ENCODE measurements around the gene HAS3.

Gene HAS3

DNA sequence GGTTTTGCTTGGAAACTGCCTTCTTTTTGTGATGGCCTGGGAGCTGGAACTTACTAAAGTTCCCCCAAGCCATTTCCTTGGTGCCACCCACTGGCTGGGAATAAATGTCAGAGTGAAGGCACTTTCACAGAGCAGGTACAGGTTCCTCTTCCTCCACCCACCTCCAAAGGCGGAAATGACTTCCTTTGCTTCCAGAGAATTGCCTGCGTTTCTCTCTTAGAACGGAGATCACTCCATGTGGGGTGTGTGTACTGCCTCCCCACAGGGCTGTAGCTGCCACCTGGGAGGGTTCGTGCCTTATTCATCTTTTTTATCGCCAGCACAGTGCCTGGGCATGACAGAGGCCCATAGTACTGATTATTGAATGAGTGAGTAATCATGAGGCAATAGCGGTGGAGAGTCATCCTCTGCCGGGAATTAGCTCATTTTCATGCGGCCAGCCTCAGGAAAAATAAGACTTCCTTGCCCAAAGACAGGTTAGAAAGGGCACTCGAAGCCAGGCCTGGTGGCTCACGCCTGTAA, 32.2 kb upstream of the HAS3 start:
- Histone ChIP-seq H3K4me3 (ENCODE audit: low read depth, low read length) (no peak overlapping the region), H3K9me3 (ENCODE audit: control insufficient read depth, insufficient read depth, low read length) (no peaks in the 10 kb centered on the region), H3K36me3 (ENCODE audit: control insufficient read depth, insufficient read depth, low read length) (no peaks in the 10 kb centered on the region), H3K4me1 (ENCODE audit: control insufficient read depth, insufficient read depth, low read length) (peaks cover 43% of the 10 kb centered on the region), H3K27ac (ENCODE audit: low read depth, low read length) (peak overlapping the region; percentile 94), H3K27me3 (ENCODE audit: control insufficient read depth, insufficient read depth, low read length) (no peaks in the 10 kb centered on the region), H3K9ac (ENCODE audit: low read depth, low read length) (peak overlapping the region; percentile 2; the same call in 1 of the 2 replicates)

DNA sequence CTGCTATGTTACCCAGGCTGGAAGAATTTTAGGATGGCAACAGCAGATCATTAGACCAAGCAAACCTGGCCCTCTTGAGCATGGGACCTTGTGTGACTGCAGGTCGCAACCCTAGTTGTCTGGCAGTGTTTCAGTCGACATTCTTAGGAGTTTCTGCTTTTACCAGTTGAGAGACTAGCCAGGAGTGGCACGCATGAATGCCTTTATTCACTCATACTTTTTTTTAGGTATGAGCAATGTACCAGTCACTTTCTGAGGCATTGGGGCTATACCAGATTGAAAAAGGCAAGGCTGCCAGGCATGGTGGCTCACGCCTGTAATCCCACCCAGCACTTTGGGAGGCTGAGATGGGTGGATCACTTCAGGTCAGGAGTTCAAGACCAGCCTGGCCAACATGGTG, 28.2 kb upstream of the HAS3 start:
- no peaks in the 10 kb centered on the region for H3K9me3 ChIP-seq (ENCODE audit: control insufficient read depth, insufficient read depth, low read length)
- peak overlapping the region; percentile 90 for H3K27ac ChIP-seq (ENCODE audit: low read depth, low read length)
- no peak overlapping the region for H3K9ac ChIP-seq (ENCODE audit: low read depth, low read length)

DNA sequence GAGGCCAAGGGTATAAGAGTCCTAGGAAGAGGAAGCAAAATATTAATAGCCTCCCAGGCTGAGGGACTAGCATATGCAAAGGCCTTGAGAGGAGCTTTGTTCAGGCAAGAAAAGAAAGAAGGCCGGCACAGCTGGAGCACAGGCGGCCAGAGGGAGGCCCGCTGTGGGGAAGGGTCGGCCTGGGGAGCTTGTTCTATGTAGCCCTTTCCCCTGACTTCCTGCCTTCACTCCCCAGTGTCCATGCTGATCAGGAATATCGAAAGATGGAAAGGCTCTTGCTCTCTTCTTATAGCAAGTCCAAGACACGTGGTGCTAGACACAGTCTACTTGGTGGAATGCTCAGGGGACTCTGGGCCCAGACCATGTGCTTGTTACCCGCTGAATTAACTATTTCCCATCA, 27.4 kb upstream of the HAS3 start:
- Histone ChIP-seq H3K27ac (ENCODE audit: low read depth, low read length) (peak overlapping the region; percentile 90), H3K9ac (ENCODE audit: low read depth, low read length) (no peak overlapping the region), H3K9me3 (ENCODE audit: control insufficient read depth, insufficient read depth, low read length) (no peaks in the 10 kb centered on the region), H3K4me1 (ENCODE audit: control insufficient read depth, insufficient read depth, low read length) (peaks cover 23% of the 10 kb centered on the region), H3K27me3 (ENCODE audit: control insufficient read depth, insufficient read depth, low read length) (no peaks in the 10 kb centered on the region), H3K4me3 (ENCODE audit: low read depth, low read length) (peak overlapping the region; percentile 47), H3K36me3 (ENCODE audit: control insufficient read depth, insufficient read depth, low read length) (no peaks in the 10 kb centered on the region)

More for the DNA sequence above, 28.2 kb upstream of the HAS3 start:
- Histone ChIP-seq H3K27me3 (ENCODE audit: control insufficient read depth, insufficient read depth, low read length) (no peaks in the 10 kb centered on the region), H3K4me3 (ENCODE audit: low read depth, low read length) (no peak overlapping the region), H3K36me3 (ENCODE audit: control insufficient read depth, insufficient read depth, low read length) (no peaks in the 10 kb centered on the region), H3K4me1 (ENCODE audit: control insufficient read depth, insufficient read depth, low read length) (peaks cover 31% of the 10 kb centered on the region)

DNA sequence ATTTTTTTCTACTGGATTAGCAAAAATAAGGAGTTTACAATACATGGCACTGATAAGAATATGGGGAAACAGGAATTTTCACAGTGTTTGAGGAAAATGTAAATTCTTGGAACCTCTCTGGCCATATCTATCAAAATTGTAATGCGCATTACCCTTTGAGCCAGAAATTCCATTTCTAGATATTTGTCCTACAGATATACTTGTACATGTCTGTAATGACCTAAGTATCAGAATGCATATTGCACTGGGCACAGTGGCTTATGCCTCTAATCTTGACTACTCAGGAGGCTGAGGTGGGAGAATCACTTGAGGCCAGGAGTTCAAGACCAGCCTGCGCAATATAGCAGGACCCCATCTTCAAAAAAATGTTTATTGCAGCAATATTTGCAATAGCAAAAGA, 25.8 kb upstream of the HAS3 start:
- peaks cover 23% of the 10 kb centered on the region for H3K4me1 ChIP-seq (ENCODE audit: control insufficient read depth, insufficient read depth, low read length)
- H3K27ac ChIP-seq (ENCODE audit: low read depth, low read length) = no peak overlapping the region
- no peak overlapping the region for H3K4me3 ChIP-seq (ENCODE audit: low read depth, low read length)
- H3K36me3 ChIP-seq (ENCODE audit: control insufficient read depth, insufficient read depth, low read length) = no peaks in the 10 kb centered on the region
- no peaks in the 10 kb centered on the region for H3K27me3 ChIP-seq (ENCODE audit: control insufficient read depth, insufficient read depth, low read length)
- H3K9ac ChIP-seq (ENCODE audit: low read depth, low read length) = no peak overlapping the region
- H3K9me3 ChIP-seq (ENCODE audit: control insufficient read depth, insufficient read depth, low read length) = no peaks in the 10 kb centered on the region

DNA sequence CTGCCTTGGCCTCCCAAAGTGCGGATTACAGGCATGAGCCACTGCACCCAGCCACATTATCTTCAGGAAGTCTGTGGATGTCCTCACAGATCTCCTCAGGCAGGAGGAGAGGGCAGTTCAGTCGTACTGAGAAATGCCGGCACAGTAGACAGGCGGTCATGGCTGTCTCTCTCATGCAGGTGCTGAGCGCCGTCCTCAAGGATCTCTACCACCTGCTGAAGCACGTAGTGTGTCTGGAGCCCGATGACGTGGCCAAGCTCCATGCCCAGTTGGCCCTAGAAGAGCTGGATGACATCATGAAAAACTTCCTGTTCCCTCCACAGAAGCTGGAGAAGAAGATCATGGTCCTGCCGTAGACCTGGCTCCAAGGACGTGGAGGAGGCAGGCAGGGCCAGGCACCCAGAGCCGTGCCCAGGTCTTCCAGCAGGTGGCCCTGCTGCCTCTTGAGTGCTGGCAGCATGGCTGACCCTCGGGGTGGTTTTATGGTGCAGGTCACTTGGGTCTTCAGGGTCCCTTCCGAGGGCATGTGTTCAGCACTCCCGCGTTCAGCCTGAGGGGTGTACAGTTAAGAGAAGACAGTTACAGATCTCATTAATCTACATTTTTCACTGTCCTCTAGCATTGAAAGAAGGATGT, 22.0 kb upstream of the HAS3 start:
- Histone ChIP-seq H3K4me1 (ENCODE audit: control insufficient read depth, insufficient read depth, low read length) (peaks cover 7% of the 10 kb centered on the region), H3K4me3 (ENCODE audit: low read depth, low read length) (no peak overlapping the region), H3K27me3 (ENCODE audit: control insufficient read depth, insufficient read depth, low read length) (no peaks in the 10 kb centered on the region)

DNA sequence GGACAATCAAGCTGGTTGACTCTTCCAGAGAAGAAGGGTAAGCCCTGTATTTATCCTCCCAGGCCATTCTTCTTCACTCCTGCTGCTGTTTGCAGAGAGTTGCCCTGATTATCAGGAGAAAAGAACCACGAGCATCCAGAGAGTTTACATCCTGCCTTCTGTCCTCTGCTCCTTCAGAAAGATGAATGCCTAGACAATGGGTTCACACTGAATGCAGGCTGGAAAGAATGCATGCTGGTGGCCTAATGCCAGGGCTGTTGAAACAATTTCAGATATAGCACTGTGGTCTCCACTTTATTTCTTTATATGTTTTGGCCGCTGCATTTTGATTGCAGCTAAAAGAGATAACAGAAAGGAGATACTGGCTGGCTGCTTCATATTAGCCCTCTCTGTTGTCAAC, 21.2 kb upstream of the HAS3 start:
- Histone ChIP-seq H3K9me3 (ENCODE audit: control insufficient read depth, insufficient read depth, low read length) (no peaks in the 10 kb centered on the region), H3K27me3 (ENCODE audit: control insufficient read depth, insufficient read depth, low read length) (no peaks in the 10 kb centered on the region), H3K36me3 (ENCODE audit: control insufficient read depth, insufficient read depth, low read length) (no peaks in the 10 kb centered on the region), H3K27ac (ENCODE audit: low read depth, low read length) (no peak overlapping the region), H3K4me1 (ENCODE audit: control insufficient read depth, insufficient read depth, low read length) (peaks cover 11% of the 10 kb centered on the region), H3K9ac (ENCODE audit: low read depth, low read length) (no peak overlapping the region), H3K4me3 (ENCODE audit: low read depth, low read length) (no peak overlapping the region)

More for the DNA sequence above, 22.0 kb upstream of the HAS3 start:
- H3K9ac ChIP-seq (ENCODE audit: low read depth, low read length) = no peak overlapping the region
- no peak overlapping the region for H3K27ac ChIP-seq (ENCODE audit: low read depth, low read length)
- H3K9me3 ChIP-seq (ENCODE audit: control insufficient read depth, insufficient read depth, low read length) = no peaks in the 10 kb centered on the region
- no peaks in the 10 kb centered on the region for H3K36me3 ChIP-seq (ENCODE audit: control insufficient read depth, insufficient read depth, low read length)

DNA sequence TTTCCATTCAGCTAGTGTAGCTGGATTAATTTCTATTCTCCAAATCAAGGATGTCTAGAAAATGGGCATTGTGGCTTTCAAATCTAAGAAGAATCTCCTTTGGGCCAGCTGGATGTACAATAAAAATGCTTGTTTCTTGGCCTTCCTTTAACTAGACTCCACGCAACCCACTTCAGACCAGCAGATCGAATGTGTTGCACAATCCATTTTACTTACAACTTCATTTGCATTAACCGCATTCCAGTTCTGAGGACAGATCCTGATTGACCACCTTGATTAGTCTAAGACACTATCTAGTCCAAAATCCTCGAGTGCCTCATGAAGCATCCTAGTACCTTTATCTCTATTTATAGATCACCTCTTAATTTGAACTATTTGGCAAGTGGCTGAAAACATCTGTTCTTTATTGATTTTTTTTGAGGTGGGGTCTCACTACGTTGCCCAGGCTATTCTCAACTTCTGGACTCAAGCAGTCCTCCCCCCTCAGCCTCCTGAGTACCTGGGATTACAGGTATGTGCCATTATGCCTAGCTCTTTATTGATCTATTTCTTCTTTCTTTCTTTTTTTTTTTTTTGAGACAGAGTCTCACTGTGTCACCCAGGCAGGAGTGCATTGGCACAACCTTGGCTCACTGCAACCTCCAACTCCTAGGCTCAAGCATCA, 20.3 kb upstream of the HAS3 start:
- no peaks in the 10 kb centered on the region for H3K9me3 ChIP-seq (ENCODE audit: control insufficient read depth, insufficient read depth, low read length)
- no peak overlapping the region for H3K4me3 ChIP-seq (ENCODE audit: low read depth, low read length)
- no peaks in the 10 kb centered on the region for H3K36me3 ChIP-seq (ENCODE audit: control insufficient read depth, insufficient read depth, low read length)
- no peak overlapping the region for H3K9ac ChIP-seq (ENCODE audit: low read depth, low read length)
- no peak overlapping the region for H3K27ac ChIP-seq (ENCODE audit: low read depth, low read length)
- H3K4me1 ChIP-seq (ENCODE audit: control insufficient read depth, insufficient read depth, low read length) = peaks cover 20% of the 10 kb centered on the region
- no peaks in the 10 kb centered on the region for H3K27me3 ChIP-seq (ENCODE audit: control insufficient read depth, insufficient read depth, low read length)

DNA sequence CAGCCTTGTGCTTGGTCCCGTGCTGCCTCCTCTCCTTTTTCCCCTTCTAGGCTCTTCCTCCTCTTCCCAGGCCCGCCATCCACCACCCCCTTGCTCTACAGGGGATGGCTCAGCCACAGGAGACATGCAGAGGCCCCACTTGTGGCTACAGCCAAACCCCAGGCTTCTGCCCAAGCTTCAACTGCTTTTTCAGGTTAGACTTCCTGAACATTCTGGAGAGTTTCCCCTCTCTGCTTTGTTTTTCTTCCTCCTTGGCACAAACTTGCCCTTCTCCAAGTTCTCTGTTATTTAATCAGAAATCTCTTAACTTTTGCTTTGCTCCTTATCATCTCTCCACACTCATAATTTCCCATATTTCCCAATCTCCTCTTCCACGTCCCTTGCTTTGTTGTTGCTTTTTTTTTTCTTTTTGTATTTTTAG, 18.3 kb upstream of the HAS3 start:
- peaks cover 20% of the 10 kb centered on the region for H3K4me1 ChIP-seq (ENCODE audit: control insufficient read depth, insufficient read depth, low read length)
- no peak overlapping the region for H3K27ac ChIP-seq (ENCODE audit: low read depth, low read length)
- H3K4me3 ChIP-seq (ENCODE audit: low read depth, low read length) = no peak overlapping the region
- no peak overlapping the region for H3K9ac ChIP-seq (ENCODE audit: low read depth, low read length)
- H3K27me3 ChIP-seq (ENCODE audit: control insufficient read depth, insufficient read depth, low read length) = no peaks in the 10 kb centered on the region
- no peaks in the 10 kb centered on the region for H3K36me3 ChIP-seq (ENCODE audit: control insufficient read depth, insufficient read depth, low read length)
- no peaks in the 10 kb centered on the region for H3K9me3 ChIP-seq (ENCODE audit: control insufficient read depth, insufficient read depth, low read length)

DNA sequence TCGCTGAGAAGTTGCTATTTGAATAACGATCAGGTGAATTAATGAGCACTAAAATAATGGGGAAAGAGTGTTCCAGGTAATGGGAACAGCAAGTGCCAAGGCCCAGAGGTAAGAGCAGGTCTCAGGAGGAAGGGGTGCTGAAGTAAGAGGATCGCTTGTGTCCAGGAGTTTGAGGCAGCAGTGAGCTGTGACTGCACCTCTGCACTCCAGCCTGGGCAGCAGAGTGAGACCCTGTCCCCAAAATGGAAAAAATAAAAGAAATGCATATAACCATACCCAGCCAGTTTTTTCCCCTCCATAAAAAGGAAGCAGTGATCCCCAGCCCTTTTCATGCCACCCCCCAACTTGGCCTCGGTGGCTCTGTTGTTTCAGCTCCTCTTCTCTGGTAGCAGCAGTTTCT, 16.8 kb upstream of the HAS3 start:
- Histone ChIP-seq H3K27ac (ENCODE audit: low read depth, low read length) (no peak overlapping the region), H3K9me3 (ENCODE audit: control insufficient read depth, insufficient read depth, low read length) (no peaks in the 10 kb centered on the region), H3K36me3 (ENCODE audit: control insufficient read depth, insufficient read depth, low read length) (no peaks in the 10 kb centered on the region), H3K27me3 (ENCODE audit: control insufficient read depth, insufficient read depth, low read length) (no peaks in the 10 kb centered on the region), H3K4me1 (ENCODE audit: control insufficient read depth, insufficient read depth, low read length) (peaks cover 20% of the 10 kb centered on the region), H3K4me3 (ENCODE audit: low read depth, low read length) (no peak overlapping the region), H3K9ac (ENCODE audit: low read depth, low read length) (no peak overlapping the region)

DNA sequence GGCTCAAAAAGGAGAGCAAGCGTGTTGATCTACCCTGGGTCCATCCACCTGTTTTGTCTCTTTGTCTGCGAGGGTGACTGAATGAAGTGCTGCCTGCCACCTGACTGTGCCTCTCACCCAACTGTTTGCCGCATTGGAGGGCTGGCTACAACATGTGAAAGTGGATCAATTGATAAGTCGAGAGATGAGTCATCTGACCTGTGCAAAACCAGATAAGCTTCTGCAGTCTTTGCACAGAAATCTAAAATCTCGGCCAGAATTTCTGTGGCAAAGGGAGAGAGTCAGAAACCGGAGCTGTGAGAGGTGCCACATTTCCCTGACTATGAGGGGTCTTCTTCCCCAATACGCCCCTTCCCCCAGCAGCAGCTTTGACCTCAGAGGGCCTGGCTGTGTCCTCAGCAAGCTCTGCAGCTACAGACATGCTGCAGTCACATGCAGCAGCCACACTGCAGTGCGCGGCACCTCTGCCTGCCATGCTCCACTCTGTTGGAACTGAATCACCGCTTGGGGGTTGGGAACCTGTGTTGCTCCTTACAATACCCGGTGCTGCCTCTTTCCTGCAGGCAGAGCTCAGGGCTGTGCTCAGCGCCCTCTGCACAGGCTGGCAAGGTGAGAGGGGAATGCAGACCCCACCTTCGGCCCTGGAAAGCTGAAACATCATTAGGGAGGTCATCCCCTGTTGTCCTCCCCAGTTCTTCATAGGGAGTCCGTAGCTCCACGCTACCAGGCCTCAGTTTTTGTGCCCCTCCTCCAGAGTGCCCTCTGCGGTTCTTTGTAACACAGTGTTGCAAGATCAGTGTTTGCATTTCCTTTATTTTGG, 16.2 kb upstream of the HAS3 start:
- Histone ChIP-seq H3K4me1 (ENCODE audit: control insufficient read depth, insufficient read depth, low read length) (peaks cover 21% of the 10 kb centered on the region), H3K36me3 (ENCODE audit: control insufficient read depth, insufficient read depth, low read length) (no peaks in the 10 kb centered on the region), H3K4me3 (ENCODE audit: low read depth, low read length) (no peak overlapping the region), H3K27me3 (ENCODE audit: control insufficient read depth, insufficient read depth, low read length) (no peaks in the 10 kb centered on the region), H3K9ac (ENCODE audit: low read depth, low read length) (no peak overlapping the region), H3K9me3 (ENCODE audit: control insufficient read depth, insufficient read depth, low read length) (no peaks in the 10 kb centered on the region), H3K27ac (ENCODE audit: low read depth, low read length) (peak overlapping the region; percentile 26)

DNA sequence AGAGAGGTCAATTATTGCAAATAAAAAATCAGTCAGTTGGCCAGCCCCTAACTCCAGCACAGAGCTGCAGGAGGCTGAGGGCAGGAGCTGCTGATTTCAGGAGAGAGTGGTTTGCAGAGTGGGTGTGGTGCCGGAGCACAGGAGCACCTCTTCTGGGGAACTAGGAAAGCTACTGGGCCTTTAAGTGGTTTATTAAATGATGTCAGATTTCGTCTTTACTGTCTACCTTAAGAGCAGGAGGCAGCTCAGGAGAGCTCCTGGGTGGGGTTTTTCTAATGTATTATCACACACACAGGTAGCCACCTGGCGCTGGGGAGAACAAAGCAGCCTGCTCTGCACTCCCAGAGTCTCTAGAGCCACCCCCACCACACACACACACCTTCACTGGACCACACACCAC, 11.5 kb upstream of the HAS3 start:
- peaks cover 24% of the 10 kb centered on the region for H3K4me1 ChIP-seq (ENCODE audit: control insufficient read depth, insufficient read depth, low read length)
- no peak overlapping the region for H3K27ac ChIP-seq (ENCODE audit: low read depth, low read length)
- no peaks in the 10 kb centered on the region for H3K36me3 ChIP-seq (ENCODE audit: control insufficient read depth, insufficient read depth, low read length)
- H3K9me3 ChIP-seq (ENCODE audit: control insufficient read depth, insufficient read depth, low read length) = no peaks in the 10 kb centered on the region
- H3K9ac ChIP-seq (ENCODE audit: low read depth, low read length) = no peak overlapping the region
- no peaks in the 10 kb centered on the region for H3K27me3 ChIP-seq (ENCODE audit: control insufficient read depth, insufficient read depth, low read length)
- H3K4me3 ChIP-seq (ENCODE audit: low read depth, low read length) = no peak overlapping the region

Measured in HUES48 (cell line).